Aorta (tissue), 5 donors: ENCODE measurements around the gene FHAD1. TPM values are rescaled to one million over a fixed set of nuclear protein-coding genes. Genes with fewer than 3 reads are reported as not detected.

Source experiments
- ATAC-seq: fragments of 200-7000 bp; cut with Tn5 transposase; one replicate; pipeline ENCODE4 v1.9.1; 2022; ENCODE audit warnings: moderate library complexity; ENCODE audit not compliant: low FRiP score
- DNase-seq, 2 donors: peaks; one replicate each; pipeline ENCODE4 v3.0.0-alpha.2; 2020
- H3K27ac ChIP-seq, 2 donors: one replicate each; pipeline ENCODE4 v1.5.1; 2013; ENCODE audit warnings: low read length in 2 of 2, mild to moderate bottlenecking in 2 of 2, moderate library complexity in 2 of 2, control low read depth in 1 of 2, inconsistent platforms in 1 of 2, low read depth in 1 of 2
- H3K27me3 ChIP-seq, 2 donors: one replicate each; pipeline ENCODE4 v1.6.1; 2013; ENCODE audit warnings: control low read depth in 1 of 2, low read length in 1 of 2, mild to moderate bottlenecking in 1 of 2, moderate library complexity in 1 of 2; ENCODE audit not compliant: insufficient read depth in 2 of 2, control insufficient read depth in 1 of 2
- H3K36me3 ChIP-seq, 2 donors: one replicate each; pipeline ENCODE4 v1.6.1; 2013; ENCODE audit warnings: control low read depth in 1 of 2, low read length in 1 of 2, mild to moderate bottlenecking in 1 of 2; ENCODE audit not compliant: insufficient read depth in 2 of 2, control insufficient read depth in 1 of 2
- H3K4me1 ChIP-seq, 2 donors: one replicate each; pipeline ENCODE4 v1.6.1; 2013; ENCODE audit warnings: low read length in 2 of 2, control low read depth in 1 of 2, mild to moderate bottlenecking in 1 of 2, moderate library complexity in 1 of 2; ENCODE audit not compliant: insufficient read depth in 2 of 2, control insufficient read depth in 1 of 2
- H3K4me3 ChIP-seq, 2 donors: one replicate each; pipeline ENCODE4 v1.5.1; 2013; ENCODE audit warnings: low read length in 2 of 2, control low read depth in 1 of 2, mild to moderate bottlenecking in 1 of 2
- H3K9me3 ChIP-seq: one replicate; pipeline ENCODE4 v1.6.1; 2013; ENCODE audit warnings: mild to moderate bottlenecking, low read length; ENCODE audit not compliant: control insufficient read depth
- WGBS, 2 donors: extraction: QIAGEN DNeasy Blood & Tissue Kit; methylation state at CpG; one replicate each; pipeline ENCODE4 v1.1.7; 2013; 5-methylcytosine and 5-hydroxymethylcytosine counted together
- intact Hi-C, 2 donors: fragments of 100-400 bp; cut with DNase I; formaldehyde crosslinking; loops; one replicate each; pipeline versions ENCODE4 v1.14.2 to v1.15.0; 2022
- polyA plus RNA-seq, 2 donors: library from polyadenylated mRNA; stranded (reverse); fragments of 200-250 nt; gene quantifications; one replicate each; pipeline ENCODE4 v1.2.3, GENCODE V29; 2013
- total RNA-seq, 2 donors: library from RNA; stranded (reverse); fragmentation: NEBNext Ultra II Directional; extraction: Animal tissue kit (Norgen Biotek cat#: 25700); gene quantifications; one replicate each; pipeline ENCODE4 v1.2.1, GENCODE V29; 2021
- donor health status: healthy with polysubstance abuse.
- donor health status: Bipolar disorder and iron deficiency.
- donor health status: DM: no; HTN: no; CAD: no.
- donor health status: DM: no; HTN: no; CAD: no.
- donor health status: DM: yes; HTN: yes; CAD: no.

The FHAD1 gene
- total and polyA plus RNA-seq, 4 donors, result 0.03 to 2.7 (median 0.32) TPM; not detected in 1

DNA sequence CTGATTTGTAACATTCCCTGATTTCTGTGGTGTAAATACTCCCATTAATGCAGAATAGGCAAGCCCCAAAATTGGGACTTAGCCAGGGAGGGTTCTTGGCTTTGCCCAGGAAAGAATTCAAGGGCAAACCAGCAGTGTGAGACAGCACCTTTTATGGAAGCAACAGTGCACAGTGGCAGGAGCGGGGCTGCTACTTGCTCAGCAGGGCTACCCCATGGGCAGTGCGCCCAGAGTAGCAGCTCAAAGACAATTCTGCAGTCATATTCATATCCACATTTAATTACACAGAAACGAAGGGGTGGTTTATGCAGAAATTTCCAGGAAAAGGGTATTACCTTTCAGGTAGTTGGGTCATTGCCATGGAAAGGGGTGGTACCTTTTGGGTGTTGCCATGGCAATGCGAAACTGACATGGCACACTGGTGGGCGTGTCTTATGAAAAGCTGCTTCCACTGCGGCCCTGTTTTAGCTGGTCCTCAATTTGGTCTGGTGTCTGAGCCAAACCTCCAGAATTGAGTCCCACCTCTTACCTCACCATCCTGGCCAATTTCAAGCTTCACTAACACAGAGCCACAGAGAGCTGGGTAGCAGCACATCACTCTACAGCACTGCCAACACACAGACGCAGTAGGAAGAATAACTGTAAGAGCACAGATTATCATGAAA is 35.9 kb downstream of the FHAD1 start:
- Histone ChIP-seq H3K36me3 (no peaks in the 10 kb centered on the region), H3K9me3 (no peaks in the 10 kb centered on the region), H3K4me3 (no peak overlapping the region), H3K4me1 (no peaks in the 10 kb centered on the region), H3K27me3 (no peaks in the 10 kb centered on the region), H3K27ac (no peak overlapping the region)
- whole genome bisulfite sequencing, 2 donors, result 76 to 81% methylated on average over 7 of the region's 7 CpGs
- intact Hi-C loops, result no loop called here
- ATAC-seq (no peak), DNase-seq (no peak)

GRCh38 chr1:15283526-15283925 is 36.5 kb downstream of the FHAD1 start:
- no peak for ATAC-seq
- Histone ChIP-seq H3K36me3 (no peaks in the 10 kb centered on the region), H3K4me3 (no peak overlapping the region), H3K4me1 (no peaks in the 10 kb centered on the region), H3K27me3 (no peaks in the 10 kb centered on the region), H3K9me3 (no peaks in the 10 kb centered on the region), H3K27ac (no peak overlapping the region)
- 15 to 17% methylated on average over 2 of the region's 2 CpGs for WGBS, 2 donors
- intact Hi-C loops, result no loop called here
- no peak for DNase-seq

- Histone ChIP-seq H3K4me1 (no peaks in the 10 kb centered on the region), H3K27ac (no peak overlapping the region), H3K27me3 (no peaks in the 10 kb centered on the region), H3K9me3 (no peaks in the 10 kb centered on the region), H3K4me3 (no peak overlapping the region), H3K36me3 (no peaks in the 10 kb centered on the region)
- intact Hi-C loops, result no loop called here
- ATAC-seq (no peak), DNase-seq (no peak)
- WGBS, 2 donors, result 90 to 93% methylated on average over 4 of the region's 4 CpGs
These were observed 39.4 kb downstream of the FHAD1 start for GRCh38 chr1:15286452-15286851.

- no peaks in the 10 kb centered on the region for H3K36me3 ChIP-seq
- no peaks in the 10 kb centered on the region for H3K27me3 ChIP-seq
- DNase-seq (no peak), ATAC-seq (no peak)
- no peak overlapping the region for H3K4me3 ChIP-seq
- WGBS, 2 donors, result 73 to 82% methylated on average over 9 of the region's 9 CpGs
- intact Hi-C loops, result no loop called here
- H3K4me1 ChIP-seq, result no peaks in the 10 kb centered on the region
- no peaks in the 10 kb centered on the region for H3K9me3 ChIP-seq
- H3K27ac ChIP-seq, result no peak overlapping the region
These were observed 40.3 kb downstream of the FHAD1 start for GRCh38 chr1:15287035-15287979.

DNA sequence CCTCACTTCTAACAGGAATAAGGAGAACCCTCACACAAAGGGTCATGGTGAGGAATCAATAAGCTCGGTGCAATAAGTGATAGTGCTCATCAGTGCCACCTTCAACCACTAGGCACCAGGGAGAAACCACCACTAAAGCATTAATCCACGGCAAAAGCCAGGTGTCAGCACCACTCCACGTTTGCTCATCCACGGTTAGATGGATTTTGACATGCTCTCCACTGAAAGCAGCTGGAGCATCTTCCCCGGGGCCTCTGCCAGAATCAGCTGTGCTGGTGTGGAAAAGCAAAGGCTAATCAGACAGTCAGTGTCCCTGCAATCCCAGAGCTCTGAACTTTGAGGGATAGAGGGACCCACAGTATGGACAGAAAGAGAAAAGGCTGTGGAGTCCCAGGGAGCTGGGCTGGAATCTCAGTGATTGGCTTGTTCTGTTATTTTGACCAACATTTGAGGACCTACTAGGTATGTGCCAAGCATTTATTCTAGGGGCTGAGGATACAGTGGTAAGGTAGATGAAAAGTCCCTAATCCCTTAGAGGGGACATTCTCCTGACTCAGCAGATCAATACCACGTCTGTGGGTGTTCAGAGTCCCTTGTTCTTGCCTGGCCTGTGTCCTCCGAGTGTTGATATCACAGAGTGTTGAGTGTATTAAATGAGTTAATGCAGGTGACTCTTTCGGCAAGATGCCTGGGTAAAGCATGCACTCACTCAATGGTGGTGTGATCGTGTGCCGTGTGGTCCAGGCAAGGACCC is 41.3 kb downstream of the FHAD1 start:
- Histone ChIP-seq H3K27me3 (no peaks in the 10 kb centered on the region), H3K4me1 (no peaks in the 10 kb centered on the region), H3K4me3 (no peak overlapping the region), H3K36me3 (no peaks in the 10 kb centered on the region), H3K27ac (no peak overlapping the region), H3K9me3 (no peaks in the 10 kb centered on the region)
- ATAC-seq, result no peak
- DNase-seq, result no peak
- intact Hi-C loops, result no loop called here
- 87 to 90% methylated on average over 10 of the region's 10 CpGs for WGBS, 2 donors

DNA sequence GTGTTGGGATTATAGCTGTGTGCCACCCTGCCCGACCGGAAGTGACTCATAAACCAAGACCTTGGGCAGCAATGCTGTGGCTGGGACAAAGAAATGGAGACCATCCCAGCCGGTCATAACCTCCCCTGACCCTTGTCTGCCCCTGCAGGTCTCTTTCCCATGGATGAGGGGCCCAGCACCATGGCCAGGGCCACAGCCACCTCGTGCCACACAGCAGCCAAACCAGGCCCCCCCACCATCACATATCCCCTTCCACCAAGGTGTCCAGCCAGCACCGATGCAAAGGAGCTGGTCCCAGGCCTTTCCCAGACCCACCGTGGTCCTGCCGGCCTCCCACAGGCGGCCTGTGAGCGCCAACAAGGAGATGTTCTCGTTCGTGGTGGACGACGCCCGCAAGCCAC is 42.2 kb downstream of the FHAD1 start:
- DNase-seq (no peak), ATAC-seq (no peak)
- Histone ChIP-seq H3K27ac (no peak overlapping the region), H3K9me3 (no peaks in the 10 kb centered on the region), H3K4me3 (no peak overlapping the region), H3K36me3 (no peaks in the 10 kb centered on the region), H3K4me1 (no peaks in the 10 kb centered on the region), H3K27me3 (no peaks in the 10 kb centered on the region)
- intact Hi-C loops, result no loop called here
- 89 to 91% methylated on average over 13 to 14 of the region's 14 CpGs for WGBS, 2 donors

DNA sequence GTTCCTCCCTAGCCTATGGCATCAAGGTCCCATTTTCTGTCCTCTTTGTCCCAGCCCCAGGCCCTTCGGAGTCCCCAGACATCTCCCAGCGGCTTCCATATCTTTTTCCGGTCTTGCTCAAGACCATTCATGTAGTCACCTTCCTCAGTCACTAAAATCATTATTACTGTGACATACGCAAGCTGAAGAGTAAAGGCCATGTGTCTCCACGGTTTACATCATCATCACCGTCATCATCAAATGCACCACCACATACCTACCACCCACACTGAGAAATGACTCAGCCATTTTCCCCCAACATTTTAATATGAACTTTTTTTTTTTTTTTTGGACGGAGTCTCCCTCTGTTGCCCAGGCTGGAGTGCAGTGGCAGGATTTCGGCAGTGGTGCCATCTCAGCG is 43.4 kb downstream of the FHAD1 start:
- DNase-seq, result no peak
- Histone ChIP-seq H3K27me3 (no peaks in the 10 kb centered on the region), H3K4me3 (no peak overlapping the region), H3K27ac (no peak overlapping the region), H3K36me3 (no peaks in the 10 kb centered on the region), H3K4me1 (no peaks in the 10 kb centered on the region), H3K9me3 (no peaks in the 10 kb centered on the region)
- intact Hi-C loops, result no loop called here
- no peak for ATAC-seq
- WGBS, 2 donors, result 81 to 93% methylated on average over 9 of the region's 9 CpGs

- H3K27ac ChIP-seq, result no peak overlapping the region
- ATAC-seq, result no peak
- no peak for DNase-seq
- H3K36me3 ChIP-seq, result no peaks in the 10 kb centered on the region
- H3K27me3 ChIP-seq, result no peaks in the 10 kb centered on the region
- 75 to 77% methylated on average over 5 of the region's 5 CpGs for WGBS, 2 donors
- intact Hi-C loops, result no loop called here
- H3K4me1 ChIP-seq, result no peaks in the 10 kb centered on the region
- H3K9me3 ChIP-seq, result no peaks in the 10 kb centered on the region
- no peak overlapping the region for H3K4me3 ChIP-seq
These were observed 48.7 kb downstream of the FHAD1 start for GRCh38 chr1:15295696-15296095.
